HepG2 (cell line): ENCODE results near the gene HPCAL4. TPM values are rescaled to one million over a fixed set of nuclear protein-coding genes. Genes with fewer than 3 reads are reported as not detected.

ENCODE experiments used
- ATAC-seq: fragments of 200-7000 bp; cut with Tn5 transposase; 3 replicates; pipeline ENCODE4 v1.9.1; 2020; ENCODE audit warnings: mild to moderate bottlenecking, moderate library complexity
- BruUV-seq: library from RNA; stranded (reverse); fragments of 400-500 nt; replicated peaks from 2 replicates; lab custom pipeline; 2021; lab: Mats Ljungman, UMichigan
- CTCF ChIA-PET: fragments of 300-600 bp; formaldehyde crosslinking; extraction: SDS; loops from one replicate; lab custom pipeline; 2021; ENCODE audit warnings: low total read pairs, inconsistent platforms, low intra/inter-chr PET ratio; lab: Yijun Ruan, JAX
- POLR2A ChIA-PET: fragments of 350-600 bp; sonication (Branson Sonifier 250); formaldehyde crosslinking; loops from one replicate; lab custom pipeline; 2020; ENCODE audit warnings: antibody characterized with exemption, inconsistent platforms; lab: Yijun Ruan, JAX
- DNase-seq: peaks from one replicate; pipeline ENCODE4 v3.0.0-alpha.2; 2015; ENCODE audit warnings: low spot score
- FAIRE-seq: peaks from 3 replicates; lab custom pipeline; 2011; peaks lifted over from hg19 to GRCh38; lab: Jason Lieb, UNC
- H2AFZ ChIP-seq: one replicate; pipeline ENCODE4 v1.6.1; 2011; ENCODE audit warnings: low read length, inconsistent platforms
- H3K27ac ChIP-seq: fragments of 300-600 bp; 3 replicates; pipeline ENCODE4 v1.8.0; 2011; ENCODE audit warnings: mixed run types, mild to moderate bottlenecking, mixed read lengths, low read length, inconsistent platforms; ENCODE audit not compliant: insufficient read depth; ENCODE audit errors: extremely low read length
- H3K27me3 ChIP-seq, 2 experiments: fragments of 200-600 bp in 1 of 2; 2 replicates in 1 of 2; 3 replicates in 1 of 2; pipeline versions ENCODE4 v1.6.0 to v1.8.0; 2011; ENCODE audit warnings: low read length in 2 of 2, mild to moderate bottlenecking in 2 of 2, moderate library complexity in 2 of 2, inconsistent platforms in 1 of 2; ENCODE audit not compliant: insufficient read depth in 2 of 2, control insufficient read depth in 1 of 2
- H3K36me3 ChIP-seq, 2 experiments: fragments of 200-600 bp in 1 of 2; replicated peaks in 1 of 2; 2 replicates in 1 of 2; 3 replicates in 1 of 2; pipeline versions ENCODE4 v1.5.1 to v1.8.0; 2011; ENCODE audit warnings: low read length in 2 of 2, inconsistent platforms in 1 of 2; ENCODE audit not compliant: insufficient read depth in 2 of 2, control insufficient read depth in 1 of 2
- H3K4me1 ChIP-seq: 2 replicates; pipeline ENCODE4 v1.5.1; 2012; ENCODE audit warnings: low read length, inconsistent platforms; ENCODE audit not compliant: insufficient read depth
- H3K4me2 ChIP-seq: 2 replicates; pipeline ENCODE4 v1.6.0; 2011; ENCODE audit warnings: low read depth, low read length, inconsistent platforms
- H3K4me3 ChIP-seq, 3 experiments: fragments of 200-600 bp in 1 of 3; sonication (generic), shearing (Covaris generic) in 1 of 3; replicated peaks in 1 of 3; 2 replicates each; pipeline ENCODE4 v1.5.1; 2011 to 2016; ENCODE audit warnings: low read length in 3 of 3, inconsistent platforms in 2 of 3, low read depth in 2 of 3, mild to moderate bottlenecking in 2 of 3, control low read depth in 1 of 3, mixed read lengths in 1 of 3; ENCODE audit not compliant: insufficient read depth in 1 of 3
- H3K79me2 ChIP-seq: one replicate; pipeline ENCODE4 v1.6.1; 2011; ENCODE audit warnings: low read length, inconsistent platforms; ENCODE audit not compliant: insufficient read depth
- H3K9ac ChIP-seq: 2 replicates; pipeline ENCODE4 v1.6.0; 2011; ENCODE audit warnings: mild to moderate bottlenecking, low read depth, low read length, inconsistent platforms; ENCODE audit not compliant: insufficient read depth
- H3K9me3 ChIP-seq: 2 replicates; pipeline ENCODE4 v1.5.1; 2012; ENCODE audit warnings: mild to moderate bottlenecking, low read length
- H4K20me1 ChIP-seq: 2 replicates; pipeline ENCODE4 v1.6.0; 2011; ENCODE audit warnings: inconsistent platforms, mild to moderate bottlenecking, low read length, moderate library complexity; ENCODE audit not compliant: insufficient read depth
- AGO1 ChIP-seq: fragments of 200-400 bp; formaldehyde crosslinking; IDR thresholded peaks from 2 replicates; pipeline ENCODE4 v1.6.1; 2017; ENCODE audit warnings: mild to moderate bottlenecking, low read depth, low read length, moderate library complexity; ENCODE audit not compliant: poor library complexity, severe bottlenecking
- ATF5 ChIP-seq: sonication (generic); formaldehyde crosslinking; IDR thresholded peaks from 2 replicates; pipeline ENCODE4 v1.4.0; 2020; ENCODE audit warnings: mild to moderate bottlenecking, low read depth, missing genetic modification reagents
- E2F1 ChIP-seq: sonication (generic); formaldehyde crosslinking; IDR thresholded peaks from 2 replicates; pipeline ENCODE4 v1.5.0; 2020; ENCODE audit warnings: missing genetic modification reagents
- GABPA ChIP-seq, 2 experiments: IDR thresholded peaks; 2 replicates each; pipeline ENCODE4 v1.6.1; 2011 to 2016; ENCODE audit warnings: low read depth in 2 of 2, low read length in 1 of 2, missing biosample characterization in 1 of 2, missing genetic modification characterization in 1 of 2
- HIC2 ChIP-seq: sonication (generic); formaldehyde crosslinking; IDR thresholded peaks from 2 replicates; pipeline ENCODE4 v1.9.0; 2022; ENCODE audit warnings: low read depth, missing genetic modification reagents
- KLF13 ChIP-seq: sonication (generic); formaldehyde crosslinking; IDR thresholded peaks from 2 replicates; pipeline ENCODE4 v1.4.0; 2020; ENCODE audit warnings: mild to moderate bottlenecking, missing genetic modification reagents
- MAF1 ChIP-seq: sonication (generic); formaldehyde crosslinking; IDR thresholded peaks from 2 replicates; pipeline ENCODE4 v1.5.0; 2020; ENCODE audit warnings: missing genetic modification reagents, borderline replicate concordance
- RAD21 ChIP-seq: fragments of 450-650 bp; formaldehyde crosslinking; IDR thresholded peaks from 2 replicates; pipeline ENCODE4 v1.5.0; 2020; ENCODE audit warnings: mild to moderate bottlenecking
- RAD51 ChIP-seq: fragments of 450-650 bp; IDR thresholded peaks from 2 replicates; pipeline ENCODE4 v1.6.1; 2016; ENCODE audit warnings: borderline replicate concordance
- TAF1 ChIP-seq: sonication (generic); formaldehyde crosslinking; IDR thresholded peaks from 2 replicates; pipeline ENCODE4 v1.4.0; 2020; ENCODE audit warnings: missing genetic modification reagents
- ZNF121 ChIP-seq: sonication (generic); formaldehyde crosslinking; IDR thresholded peaks from 2 replicates; pipeline ENCODE4 v1.5.0; 2020; ENCODE audit warnings: mild to moderate bottlenecking, missing genetic modification reagents
- ZNF18 ChIP-seq: sonication (generic); formaldehyde crosslinking; IDR thresholded peaks from 2 replicates; pipeline ENCODE4 v1.8.0; 2022; ENCODE audit warnings: mild to moderate bottlenecking, missing genetic modification reagents; ENCODE audit not compliant: insufficient replicate concordance
- ZNF234 ChIP-seq: sonication (generic); formaldehyde crosslinking; conservative IDR thresholded peaks from 2 replicates; pipeline ENCODE4 v1.5.1; 2020; ENCODE audit warnings: mild to moderate bottlenecking, missing genetic modification reagents
- ZNF503 ChIP-seq: sonication (generic); formaldehyde crosslinking; IDR thresholded peaks from 2 replicates; pipeline ENCODE4 v1.4.0; 2020; ENCODE audit warnings: missing genetic modification reagents
- ZNF564 ChIP-seq: sonication (generic); formaldehyde crosslinking; IDR thresholded peaks from 2 replicates; pipeline ENCODE4 v1.8.1; 2023; ENCODE audit warnings: mild to moderate bottlenecking, missing genetic modification reagents
- ZNF670 ChIP-seq: sonication (generic); formaldehyde crosslinking; IDR thresholded peaks from 2 replicates; pipeline ENCODE4 v1.8.0; 2022; ENCODE audit warnings: mild to moderate bottlenecking, missing genetic modification reagents, borderline replicate concordance
- WGBS: methylation state at CpG from one replicate; pipeline ENCODE4 v1.1.6; 2017; ENCODE audit warnings: low lambda C conversion rate; 5-methylcytosine and 5-hydroxymethylcytosine counted together
- in situ Hi-C: cut with HindIII; loops from 2 replicates; pipeline ENCODE4 v1.10.0; 2017; ENCODE audit warnings: low pct_unique_long_range_greater_than_20kb; ENCODE audit not compliant: extremely low pct_ligation_motif_present
- intact Hi-C: fragments of 100-400 bp; cut with micrococcal nuclease; formaldehyde crosslinking; loops from one replicate; pipeline ENCODE4 v1.10.0; 2022; ENCODE audit not compliant: unreplicated experiment
- polyA plus RNA-seq, 8 experiments: library from polyadenylated mRNA; depleted of rRNA in 3 of 8; stranded (reverse) in 7 of 8; unstranded in 1 of 8; fragments of >200 nt; fragmentation: Illumina TruSeq in 4 of 8; extraction: Trizol in 4 of 8; gene quantifications; 2 replicates each; pipeline versions ENCODE4 v1.2.1 to v1.2.3, GENCODE V29; 2011 to 2016; ENCODE audit warnings: low read depth in 4 of 8, missing spikeins in 1 of 8, mixed read lengths in 1 of 8; ENCODE audit not compliant: insufficient read depth in 1 of 8
- total RNA-seq, 5 experiments: library from RNA; depleted of rRNA; stranded (reverse); fragments of >200 nt; fragmentation: Illumina TruSeq; extraction: Trizol; gene quantifications; 2 replicates each; pipeline ENCODE4 v1.2.3, GENCODE V29; 2016; ENCODE audit warnings: low read depth in 1 of 5

Gene HPCAL4
- total and polyA plus RNA-seq, 2 of the 13 experiments (the other 11 are each of a cell fraction or from before 2014, with no cell fraction given): not detected

GRCh38 chr1:39657923-39658485 lies 33.2 kb downstream of the HPCAL4 start (continued):
- no peak for TF ChIP-seq ZNF121 (CRISPR knock-in tag)

GRCh38 chr1:39657402-39657801 lies 33.8 kb downstream of the HPCAL4 start:
- 61% methylated on average over 3 of the region's 3 CpGs for WGBS
- DNase-seq (no peak), ATAC-seq (no peak)
- in situ Hi-C loops (no loop called here), intact Hi-C loops (no loop called here)
- Histone ChIP-seq H3K4me1 (no peaks in the 10 kb centered on the region), H3K4me2 (no peak overlapping the region), H3K27me3 (peaks cover 0 to 52% of the 10 kb centered on the region in 2 experiments; a peak in 2 of 5 replicates), H3K4me3 (no peak overlapping the region), H3K79me2 (no peaks in the 10 kb centered on the region), H3K36me3 (no peaks in the 10 kb centered on the region), H4K20me1 (no peaks in the 10 kb centered on the region), H3K9me3 (no peaks in the 10 kb centered on the region), H2AFZ (no peak overlapping the region)
- CTCF ChIA-PET: interaction anchor here (1.9 kb wide), 1 partner anchor 51 kb away, joined by 10 read pairs; no protein-coding TSS in a partner anchor
- no TSS peak for BruUV-seq
- POLR2A ChIA-PET: no interaction called here
- TF ChIP-seq ZNF18 (CRISPR knock-in tag) (no peak), GABPA (IDR thresholded peaks at IDR 0.05; ENCODE audit: low read depth, low read length) (no peak), GABPA (CRISPR knock-in tag; IDR thresholded peaks at IDR 0.05; ENCODE audit: low read depth) (no peak), TAF1 (no peak), MAF1 (CRISPR knock-in tag) (no peak), HIC2 (CRISPR knock-in tag) (no peak), ATF5 (no peak), E2F1 (CRISPR knock-in tag) (no peak), ZNF670 (CRISPR knock-in tag) (no peak), ZNF564 (CRISPR knock-in tag) (no peak), ZNF234 (CRISPR knock-in tag) (no peak), AGO1 (no peak), RAD51 (no peak), KLF13 (CRISPR knock-in tag) (no peak), ZNF503 (CRISPR knock-in tag) (no peak), RAD21 (CRISPR knock-in tag) (no peak)
- TF ChIP-seq, all 625 proteins: peak for 0
- FAIRE-seq: no peak
- no peak overlapping the region for H3K9ac ChIP-seq
- no peak overlapping the region for H3K27ac ChIP-seq
